Activated CD8-positive, alpha-beta memory T cell treated with anti-CD3 and anti-CD28 coated beads, Interleukin-2, amount 50 U/mL, for 48 hours (primary cell): ENCODE data around the gene HNRNPAB.
A peak's percentile ranks its signal among the peaks of the same experiment; 100 is the strongest.

Experiments used
- DNase-seq: peaks from one replicate; pipeline ENCODE4 v3.0.0-alpha.2; 2020

The HNRNPAB gene

GRCh38 chr5:178198151-178198550 lies 6.2 kb upstream of the HNRNPAB start:
- peak; percentile 25 for DNase-seq

DNA sequence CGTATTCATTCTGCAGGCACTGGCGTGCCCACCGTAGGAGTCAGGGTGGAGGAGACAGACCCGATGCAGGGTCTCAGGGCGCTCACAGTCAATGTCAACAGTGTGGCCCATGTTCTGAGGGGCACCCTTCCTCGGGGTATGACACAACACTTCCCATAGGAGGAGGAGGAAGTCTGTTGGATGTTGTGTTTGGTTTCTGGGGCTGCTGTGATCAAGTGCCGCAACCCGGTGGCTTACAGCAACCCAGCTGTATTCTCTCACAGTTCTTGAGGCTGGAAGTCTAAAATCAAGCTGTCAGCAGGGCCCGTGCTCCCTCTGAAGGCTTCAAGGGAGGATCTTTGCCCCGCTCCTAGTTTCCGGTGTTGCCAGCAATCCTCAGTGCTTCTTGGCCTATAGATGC lies 5.6 kb upstream of the HNRNPAB start:
- peak; percentile 32 for DNase-seq

DNA sequence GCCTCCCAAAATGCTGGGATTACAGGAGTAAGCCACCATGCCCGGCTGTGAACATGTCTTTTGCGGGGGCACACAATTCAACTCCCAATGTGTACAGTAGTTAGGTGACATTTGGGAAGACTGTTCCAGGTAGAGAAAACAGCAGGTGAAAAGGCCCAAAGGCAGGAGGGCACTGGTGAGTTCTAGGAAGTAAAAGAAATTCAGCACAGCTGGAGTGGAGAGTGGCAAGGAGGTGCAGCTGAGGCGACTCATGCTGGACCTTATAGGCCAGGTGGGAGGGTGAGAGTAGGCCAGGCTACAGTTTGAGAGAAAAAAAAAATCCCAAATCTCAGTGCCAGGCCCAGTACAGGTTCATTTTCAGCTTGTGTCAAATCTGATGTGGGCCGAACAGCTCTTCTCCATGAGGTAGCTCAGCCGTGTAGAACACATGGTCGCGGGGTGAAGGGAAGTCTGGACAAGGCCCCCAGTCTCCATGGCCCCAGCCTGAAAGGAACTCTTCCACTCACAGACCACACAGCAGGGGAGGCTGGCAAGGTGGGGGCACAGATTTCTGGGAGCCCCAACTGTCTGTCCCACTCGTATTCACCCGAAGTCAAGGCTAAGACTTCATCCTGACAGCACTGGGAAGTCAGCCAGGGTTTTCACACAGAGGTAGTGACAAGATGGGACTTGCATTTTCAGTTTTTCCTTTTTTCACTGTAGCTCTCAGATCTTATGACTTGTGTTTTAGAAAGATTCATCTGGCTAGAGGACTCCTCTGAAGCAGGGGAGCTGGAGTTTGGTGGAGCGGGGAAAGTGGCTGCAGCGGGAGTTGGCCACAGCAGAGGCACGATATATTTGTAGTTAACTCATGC lies 4.5 kb upstream of the HNRNPAB start:
- no peak for DNase-seq

GRCh38 chr5:178201221-178201926 lies 3.0 kb upstream of the HNRNPAB start:
- DNase-seq = peak; percentile 36

DNA sequence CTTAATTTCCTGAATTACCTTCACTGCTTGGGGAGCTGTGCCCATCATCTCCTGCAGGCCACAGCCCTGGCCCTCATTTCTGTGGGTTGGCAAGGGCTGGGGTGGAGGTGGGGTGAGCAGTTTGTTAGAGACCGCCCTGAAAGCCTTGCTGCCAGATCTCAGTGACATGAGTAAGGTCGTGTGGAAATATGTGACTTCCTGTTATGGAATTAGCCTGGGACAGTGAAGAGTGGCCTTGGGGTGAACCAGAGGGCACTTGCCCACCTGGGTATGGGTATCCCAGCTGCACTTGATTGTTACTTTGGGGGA lies 2.5 kb upstream of the HNRNPAB start:
- DNase-seq = peak; percentile 17

GRCh38 chr5:178202541-178202940 lies 1.8 kb upstream of the HNRNPAB start:
- peak; percentile 38 for DNase-seq

- DNase-seq = no peak
These were observed 607 bp upstream of the HNRNPAB start for GRCh38 chr5:178203670-178204181.

- DNase-seq = peak; percentile 90
These were observed 809 bp downstream of the HNRNPAB start for GRCh38 chr5:178204935-178205748.

DNA sequence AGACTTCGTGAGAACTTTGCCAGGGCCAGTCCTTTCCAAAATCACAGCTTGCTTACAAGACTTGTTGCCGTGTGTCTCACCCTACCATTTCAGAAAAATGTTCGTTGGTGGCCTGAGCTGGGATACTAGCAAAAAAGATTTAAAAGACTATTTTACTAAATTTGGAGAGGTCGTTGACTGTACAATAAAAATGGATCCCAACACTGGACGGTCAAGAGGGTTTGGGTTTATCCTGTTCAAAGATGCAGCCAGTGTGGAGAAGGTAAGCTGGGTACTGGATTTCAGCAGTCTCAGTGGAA lies 1.4 kb downstream of the HNRNPAB start:
- no peak for DNase-seq

- no peak for DNase-seq
These were observed 2.1 kb downstream of the HNRNPAB start for GRCh38 chr5:178206166-178207101.

DNA sequence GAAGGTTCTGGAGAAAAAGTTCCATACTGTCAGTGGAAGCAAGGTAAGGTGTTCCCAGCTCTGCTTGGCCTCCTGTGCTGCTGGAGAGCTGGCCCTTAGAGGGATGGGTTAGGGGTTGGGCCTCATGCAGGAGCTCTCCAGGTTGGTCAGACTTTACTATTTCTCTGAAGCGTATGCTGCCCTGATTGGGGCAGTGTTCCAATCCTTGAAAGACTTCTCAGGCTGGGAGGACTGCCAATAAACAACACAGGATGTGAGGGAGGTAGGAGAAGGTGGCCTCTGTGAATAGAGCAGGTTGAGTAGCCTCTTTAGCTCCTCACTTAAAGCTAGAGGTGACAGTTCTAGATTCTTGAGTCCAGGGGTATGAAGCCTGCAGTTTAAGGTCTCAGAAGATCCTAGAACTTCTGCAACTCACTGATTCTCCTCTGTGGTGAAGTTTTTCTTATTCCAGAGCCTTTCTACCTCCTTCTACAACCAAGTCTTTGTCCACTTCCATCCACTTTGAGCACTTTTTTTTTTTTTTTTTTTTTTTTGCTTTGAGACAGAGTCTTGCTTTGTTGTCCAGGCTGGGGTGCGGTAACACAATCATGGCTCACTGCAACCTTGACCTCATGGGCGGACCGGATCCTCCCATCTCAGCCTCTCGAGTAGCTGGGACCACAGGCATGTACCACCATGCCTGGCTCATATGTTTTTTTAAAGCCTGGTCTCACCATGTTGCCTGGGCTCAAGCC lies 3.0 kb downstream of the HNRNPAB start:
- DNase-seq = peak; percentile 48

- DNase-seq = no peak
These were observed 3.6 kb downstream of the HNRNPAB start for GRCh38 chr5:178207917-178208280.

DNA sequence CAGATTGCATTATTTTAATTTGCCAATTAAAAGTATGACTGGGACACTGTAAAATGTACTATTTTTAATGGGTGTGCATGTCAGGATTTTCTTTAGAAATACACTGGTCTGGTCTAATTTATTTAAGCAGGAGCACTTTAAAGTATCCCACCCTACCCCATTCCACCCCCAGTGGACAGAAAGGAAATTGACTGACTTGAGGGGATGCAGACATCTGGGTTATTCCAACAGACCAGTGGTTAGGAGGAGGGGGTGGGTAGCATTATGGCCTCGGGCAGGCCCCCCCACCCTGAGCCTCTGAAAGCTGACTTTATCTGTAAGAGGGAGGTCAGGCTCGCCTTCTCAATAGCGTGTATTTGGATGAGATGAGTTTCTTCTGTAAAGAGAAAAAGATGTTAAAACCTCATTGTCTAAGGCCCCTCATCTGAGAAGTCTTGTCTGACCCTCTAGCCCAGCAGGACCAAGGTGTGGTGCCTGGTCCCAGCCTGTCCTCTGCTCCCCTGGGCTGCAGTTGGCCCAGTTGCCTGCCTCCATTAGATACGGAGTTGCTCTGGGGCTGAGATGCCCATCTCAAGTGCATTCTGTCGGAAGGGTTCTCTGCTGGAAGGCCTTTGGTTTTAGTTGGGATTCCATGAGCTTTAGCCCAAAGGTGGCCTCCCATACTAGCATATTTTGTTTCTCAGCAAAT lies 4.4 kb downstream of the HNRNPAB start:
- no peak for DNase-seq

- no peak for DNase-seq
These were observed 5.2 kb downstream of the HNRNPAB start for GRCh38 chr5:178209334-178210072.

DNA sequence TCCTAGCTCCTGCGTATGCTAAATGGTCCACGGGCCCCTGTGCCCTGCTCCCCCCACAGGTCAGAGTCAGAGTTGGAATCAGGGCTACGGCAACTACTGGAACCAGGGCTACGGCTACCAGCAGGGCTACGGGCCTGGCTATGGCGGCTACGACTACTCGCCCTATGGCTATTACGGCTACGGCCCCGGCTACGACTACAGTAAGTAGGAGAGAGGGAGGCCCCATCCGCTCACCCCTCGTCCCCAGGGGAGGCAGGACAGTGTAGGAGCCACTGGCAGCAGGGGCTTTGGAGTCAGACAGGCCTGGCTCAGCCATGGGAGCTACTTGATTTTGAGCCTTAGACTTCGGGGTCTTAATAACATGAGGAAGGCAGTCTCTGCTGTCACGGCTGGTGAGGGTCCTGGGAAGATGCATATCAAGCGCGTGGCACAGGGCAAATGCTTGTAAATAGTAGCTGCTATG lies 5.8 kb downstream of the HNRNPAB start:
- DNase-seq = no peak

GRCh38 chr5:178210686-178211085 lies 6.4 kb downstream of the HNRNPAB start:
- DNase-seq = no peak

GRCh38 chr5:178211095-178212048 lies 7.0 kb downstream of the HNRNPAB start:
- peak; percentile 60 for DNase-seq

GRCh38 chr5:178212241-178213002 lies 8.1 kb downstream of the HNRNPAB start:
- DNase-seq = no peak
